Muscle of arm (tissue), 12 donors: ENCODE data around the gene CA11. TPM values are rescaled to one million over a fixed set of nuclear protein-coding genes. Genes with fewer than 3 reads are reported as not detected.
"Not testable (repeated sequence)": the region's sequence is repeated elsewhere in the genome, so short reads cannot be mapped to it uniquely, and the experiment has no call there.

Experiments used
- DNase-seq: peaks from one replicate; pipeline ENCODE4 v3.0.0-alpha.2; 2013
- polyA plus RNA-seq, 12 donors: library from polyadenylated mRNA; unstranded; fragments of 120-200 nt; gene quantifications; one replicate each; pipeline ENCODE4 v1.2.1, GENCODE V29; 2013; ENCODE audit not compliant: insufficient read length in 12 of 12

The CA11 gene
- polyA plus RNA-seq, 12 donors: 5.8 to 20.9 (median 10.5) TPM; not detected in 1

GRCh38 chr19:48644355-48644754 is 1.6 kb downstream of the CA11 start:
- DNase-seq: no peak

GRCh38 chr19:48642862-48643261 is 3.1 kb downstream of the CA11 start:
- no peak for DNase-seq

GRCh38 chr19:48641850-48642249 is 4.1 kb downstream of the CA11 start:
- no peak for DNase-seq

- no peak for DNase-seq
These were observed 6.3 kb downstream of the CA11 start for GRCh38 chr19:48639483-48640375.

GRCh38 chr19:48638831-48639381 is 7.1 kb downstream of the CA11 start:
- no peak for DNase-seq

GRCh38 chr19:48637948-48638830 is 7.8 kb downstream of the CA11 start:
- DNase-seq: peak; percentile 92

GRCh38 chr19:48637449-48637947 is 8.5 kb downstream of the CA11 start:
- DNase-seq: peak; percentile 98

- DNase-seq: no peak
These were observed 9.0 kb downstream of the CA11 start, which contains the start of gene DBP for GRCh38 chr19:48636859-48637448. Gene DBP (minus strand): TSS chr19:48637379. CDS start chr19:48636994, 385 bp downstream.

GRCh38 chr19:48635966-48636858 is 9.8 kb downstream of the CA11 start:
- DNase-seq: no peak

GRCh38 chr19:48635263-48635965 is 10.6 kb downstream of the CA11 start:
- DNase-seq: no peak

- peak; percentile 94 for DNase-seq
These were observed 11.3 kb downstream of the CA11 start for GRCh38 chr19:48634424-48635262.

GRCh38 chr19:48634036-48634342 is 12.0 kb downstream of the CA11 start:
- DNase-seq: no peak

- DNase-seq: no peak
These were observed 12.6 kb downstream of the CA11 start for GRCh38 chr19:48633148-48634035.

- no peak for DNase-seq
These were observed 13.3 kb downstream of the CA11 start for GRCh38 chr19:48632692-48633147.

GRCh38 chr19:48632286-48632685 is 13.7 kb downstream of the CA11 start:
- DNase-seq: not testable (repeated sequence)

GRCh38 chr19:48631225-48631624 is 14.8 kb downstream of the CA11 start:
- no peak for DNase-seq

- DNase-seq: no peak
These were observed 15.5 kb downstream of the CA11 start for GRCh38 chr19:48630296-48631063.
